ENCODE data around the gene ARHGAP5. TPM values are rescaled to one million over a fixed set of nuclear protein-coding genes. Genes with fewer than 3 reads are reported as not detected.

The ARHGAP5 gene
- total RNA-seq, 1 experiment from 2014 or later: 7.9 TPM

DNA sequence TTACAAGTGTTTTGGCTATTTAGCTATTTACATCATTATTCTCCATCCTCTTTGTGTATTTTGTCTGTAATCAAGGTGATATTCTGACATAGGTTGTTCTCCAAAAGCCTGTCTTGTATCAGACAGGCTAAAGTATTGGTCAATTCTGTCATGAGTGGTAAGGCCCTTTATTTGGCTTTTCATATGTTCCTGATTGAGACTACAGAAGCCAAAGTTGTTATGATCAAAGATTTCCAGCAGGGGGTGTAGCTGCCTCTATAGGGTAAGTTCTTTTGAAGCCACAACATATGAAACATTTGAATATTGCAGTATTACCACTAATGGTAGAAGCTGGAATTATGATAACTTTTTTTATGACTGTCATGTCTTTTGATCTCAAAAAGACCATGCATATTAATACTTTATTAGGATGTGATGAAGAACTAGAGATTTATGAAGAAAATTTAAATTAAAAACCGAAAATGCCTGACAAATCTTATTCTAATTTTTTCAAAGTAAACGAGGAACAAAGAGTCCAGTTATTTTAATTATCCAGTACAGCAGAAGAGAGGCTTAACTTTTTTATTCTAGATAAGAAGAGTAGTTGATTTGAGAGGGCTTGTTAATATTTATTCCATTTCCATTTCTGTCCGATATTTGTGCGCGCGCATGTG lies 3.4 kb upstream of the ARHGAP5 start:
- no peak for DNase-seq
- no peak overlapping the region for H3K4me3 ChIP-seq
- no peaks in the 10 kb centered on the region for H3K36me3 ChIP-seq
- no peaks in the 10 kb centered on the region for H3K9me3 ChIP-seq
- no peaks in the 10 kb centered on the region for H3K27me3 ChIP-seq

DNA sequence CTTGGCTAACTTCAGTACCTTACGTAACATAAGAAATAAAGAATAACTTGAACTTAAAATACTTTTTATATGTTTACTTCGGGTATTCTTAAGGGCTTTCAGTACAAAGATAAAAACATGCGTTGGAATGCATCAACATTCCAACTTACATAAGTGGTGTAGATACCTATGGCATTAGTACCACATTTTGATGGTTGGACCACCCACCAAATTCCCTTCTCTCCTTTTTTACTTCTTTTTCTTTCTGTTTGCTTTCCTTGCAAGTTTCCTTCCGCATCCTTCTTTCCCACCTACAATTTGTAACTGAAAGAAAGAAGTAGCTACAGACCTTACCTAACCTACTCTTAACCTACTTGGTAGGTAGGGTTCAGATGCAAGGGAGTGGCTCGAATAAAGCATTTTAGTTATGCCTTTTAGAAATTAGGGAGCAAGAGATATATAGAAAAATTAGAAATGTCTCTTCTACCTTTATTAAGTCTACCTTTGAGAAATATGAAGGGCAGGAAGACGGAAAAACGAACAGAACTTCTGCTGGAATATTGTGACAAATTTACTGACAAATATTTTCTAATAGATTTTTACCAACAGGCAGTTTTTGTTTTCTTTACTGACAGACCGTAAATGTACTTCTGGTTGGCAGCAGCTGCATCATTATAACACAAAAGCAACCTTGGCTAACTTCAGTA lies 2.1 kb upstream of the ARHGAP5 start:
- peak overlapping the region; percentile 76 for H3K4me3 ChIP-seq
- no peaks in the 10 kb centered on the region for H3K27me3 ChIP-seq
- H3K36me3 ChIP-seq: no peaks in the 10 kb centered on the region
- DNase-seq: no peak
- no peaks in the 10 kb centered on the region for H3K9me3 ChIP-seq

DNA sequence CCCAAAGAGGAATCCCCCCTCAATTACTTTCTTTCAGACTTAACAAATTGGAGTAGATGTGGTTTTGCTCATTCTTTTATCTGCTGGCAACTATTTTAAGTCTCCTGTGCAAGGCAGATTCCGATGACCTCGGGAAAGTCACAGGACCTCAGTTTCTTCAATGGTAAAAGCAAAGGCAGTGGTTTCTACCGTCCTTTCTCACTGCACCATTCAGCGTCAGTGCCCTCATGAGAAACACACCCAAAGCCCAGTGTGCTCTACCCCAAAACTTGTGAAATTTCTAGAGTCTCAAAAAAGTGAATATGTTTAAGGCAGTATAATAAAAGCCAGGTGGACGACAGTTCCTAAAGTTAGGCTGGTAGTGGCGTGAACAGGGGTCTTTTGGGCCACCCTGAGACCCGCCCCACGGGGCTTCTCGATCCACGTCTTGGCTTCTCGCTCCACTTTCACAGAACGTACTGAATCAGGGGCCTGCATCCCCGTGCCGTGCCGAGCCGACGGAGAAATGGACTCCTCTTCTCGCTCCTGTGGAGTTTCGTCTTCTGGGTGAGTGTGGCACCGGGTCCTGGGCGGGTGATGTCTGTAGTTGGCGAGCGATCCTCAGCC lies 1.3 kb upstream of the ARHGAP5 start:
- DNase-seq: no peak

DNA sequence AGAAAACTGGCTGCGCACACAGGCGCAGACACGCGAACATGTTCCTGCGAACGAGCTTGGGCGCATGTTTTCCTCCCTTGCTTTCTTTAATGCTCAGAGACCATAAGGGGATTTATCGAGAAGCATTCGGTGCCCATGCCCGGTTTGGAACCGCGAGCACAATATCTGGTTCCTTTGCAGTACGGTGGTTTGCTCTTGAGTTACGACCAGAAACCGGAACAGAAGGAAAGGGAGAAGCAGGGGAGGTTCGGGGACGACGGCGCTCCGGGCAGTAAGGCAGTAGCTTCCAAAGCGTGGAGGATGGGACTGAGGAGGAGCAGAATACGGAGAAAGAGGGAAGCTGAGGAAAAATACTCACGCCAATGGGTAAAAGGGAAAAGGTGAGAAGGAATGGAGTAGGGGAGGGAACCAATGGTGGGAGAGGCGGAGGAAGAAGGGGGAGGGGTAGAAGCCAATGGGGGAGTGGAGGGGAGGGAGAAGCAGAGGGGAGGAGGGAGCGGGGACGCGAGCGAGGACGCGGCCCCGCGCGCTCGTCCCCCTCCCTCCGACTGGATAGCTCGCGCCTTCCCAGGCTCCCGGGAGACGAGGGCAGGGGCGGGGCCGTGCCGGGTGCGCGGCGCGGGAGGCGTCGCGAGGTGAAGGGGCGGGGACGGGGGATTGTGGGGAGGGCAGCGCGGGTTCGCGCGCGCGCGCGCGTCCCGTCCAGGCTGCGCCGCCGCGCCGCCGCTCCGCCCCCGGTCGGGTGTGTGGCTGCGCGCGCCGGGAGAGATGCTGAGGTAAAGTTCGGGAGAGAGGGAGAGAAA lies 625 bp upstream of the ARHGAP5 start:
- Histone ChIP-seq H3K27me3 (no peaks in the 10 kb centered on the region), H3K9me3 (no peaks in the 10 kb centered on the region), H3K36me3 (no peaks in the 10 kb centered on the region), H3K4me3 (peak overlapping the region; percentile 76)
- DNase-seq: peak; percentile 91

More for the DNA sequence above, 1.3 kb upstream of the ARHGAP5 start:
- Histone ChIP-seq H3K9me3 (no peaks in the 10 kb centered on the region), H3K36me3 (no peaks in the 10 kb centered on the region), H3K27me3 (no peaks in the 10 kb centered on the region), H3K4me3 (peak overlapping the region; percentile 76)

DNA sequence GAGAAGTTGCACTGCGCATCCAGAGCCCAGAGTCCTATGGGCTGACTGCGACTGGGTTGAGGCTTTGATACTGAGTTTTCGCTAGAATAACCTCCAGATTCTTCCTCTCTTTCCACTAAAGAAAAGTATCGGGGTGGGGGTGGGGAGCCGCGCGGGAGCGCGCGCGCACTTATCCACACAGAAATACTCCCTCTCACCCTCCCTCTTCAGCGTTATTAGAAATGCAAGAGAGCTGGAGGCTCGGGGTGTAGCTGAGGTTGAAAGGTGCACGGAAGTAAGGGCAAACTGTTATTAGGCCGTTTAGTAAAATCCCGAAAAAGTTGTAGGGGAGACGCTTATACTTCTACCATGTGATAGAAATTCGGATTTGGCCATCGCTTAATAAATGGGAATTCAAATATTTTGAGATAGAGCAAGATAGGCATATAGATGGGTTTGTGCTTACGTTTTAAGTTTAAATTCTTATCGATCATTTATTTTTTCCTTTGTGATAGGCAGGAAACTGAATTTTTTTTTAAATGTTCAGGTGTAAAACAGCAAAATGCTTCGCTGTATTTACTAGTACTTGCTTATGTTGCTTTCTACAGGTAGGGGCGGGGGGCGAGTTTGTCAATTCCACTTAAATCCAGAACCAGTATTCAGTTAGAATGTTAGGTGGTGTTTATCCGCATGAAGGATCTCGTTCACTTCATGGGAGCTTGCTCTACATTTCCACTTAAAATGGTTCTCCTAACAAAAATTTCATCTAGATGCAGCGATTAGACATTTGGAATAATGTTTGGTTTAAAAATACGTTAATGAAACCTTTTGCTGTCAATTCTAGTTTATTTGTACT lies 1.1 kb downstream of the ARHGAP5 start:
- no peak for DNase-seq
- Histone ChIP-seq H3K4me3 (peak overlapping the region; percentile 76), H3K9me3 (no peaks in the 10 kb centered on the region), H3K27me3 (no peaks in the 10 kb centered on the region), H3K36me3 (no peaks in the 10 kb centered on the region)

DNA sequence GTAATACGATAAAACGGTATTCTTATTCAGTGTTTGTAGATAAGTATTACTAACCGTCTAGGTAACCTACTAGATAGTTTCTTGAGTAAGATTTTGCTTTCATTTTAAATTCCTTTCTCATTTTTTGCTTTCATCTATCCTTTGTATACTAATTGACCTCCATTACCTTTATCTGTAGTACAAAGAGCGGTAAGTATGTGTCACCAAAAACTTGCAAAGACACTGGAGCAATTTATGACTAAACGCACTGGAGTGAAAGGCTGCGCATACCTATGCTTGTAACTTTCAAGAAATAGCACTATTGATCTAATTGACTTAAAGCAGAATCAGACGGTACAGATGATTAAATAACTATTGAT lies 1.7 kb downstream of the ARHGAP5 start:
- H3K9me3 ChIP-seq: no peaks in the 10 kb centered on the region
- H3K4me3 ChIP-seq: peak overlapping the region; percentile 76
- no peaks in the 10 kb centered on the region for H3K36me3 ChIP-seq
- no peaks in the 10 kb centered on the region for H3K27me3 ChIP-seq
- DNase-seq: no peak

DNA sequence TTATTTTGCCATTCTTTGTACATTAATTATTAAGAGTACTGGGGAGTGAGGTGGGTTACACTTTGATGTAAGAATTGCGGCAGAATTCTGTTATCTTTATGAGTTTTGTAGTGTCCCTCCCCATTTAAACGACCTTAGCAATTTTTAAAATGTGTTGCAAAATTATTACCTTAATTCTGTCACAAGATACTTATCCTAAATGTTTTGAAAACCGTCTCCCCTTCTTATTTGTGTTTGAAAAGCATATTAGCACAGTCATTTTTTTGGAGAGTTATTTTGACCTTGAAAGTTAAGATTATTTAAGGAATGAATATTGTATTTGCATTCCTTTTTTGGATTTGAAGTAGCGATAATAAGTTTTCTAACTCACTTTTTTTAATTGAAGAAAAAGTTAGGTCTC lies 2.2 kb downstream of the ARHGAP5 start:
- Histone ChIP-seq H3K9me3 (no peaks in the 10 kb centered on the region), H3K27me3 (no peaks in the 10 kb centered on the region), H3K4me3 (peak overlapping the region; percentile 76; the same call in 1 of the 2 replicates), H3K36me3 (no peaks in the 10 kb centered on the region)
- no peak for DNase-seq

DNA sequence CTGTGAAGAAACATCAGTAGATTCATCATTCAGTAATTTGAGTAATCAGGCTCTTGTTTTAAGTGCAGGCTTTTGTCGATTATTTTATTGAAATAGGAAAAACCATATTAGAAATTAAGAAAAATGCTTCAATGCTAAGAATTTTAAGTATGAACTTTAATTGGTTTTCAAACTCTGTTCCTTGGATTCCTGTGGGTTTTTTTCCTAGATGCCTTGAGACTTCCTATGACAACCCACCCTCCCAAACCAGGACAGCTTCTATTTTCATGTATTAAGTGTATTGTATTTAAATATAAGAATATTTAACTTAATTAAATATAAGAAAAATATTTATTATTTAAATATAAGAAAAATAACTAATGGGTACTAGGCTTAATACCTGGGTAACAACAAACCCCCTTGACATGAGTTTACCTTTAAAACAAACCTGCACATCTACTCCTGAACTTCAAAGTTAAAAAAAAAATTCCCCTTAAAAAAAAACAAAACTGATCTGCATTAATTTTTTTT lies 3.0 kb downstream of the ARHGAP5 start:
- Histone ChIP-seq H3K27me3 (no peaks in the 10 kb centered on the region), H3K9me3 (no peaks in the 10 kb centered on the region), H3K4me3 (no peak overlapping the region), H3K36me3 (no peaks in the 10 kb centered on the region)
- no peak for DNase-seq

DNA sequence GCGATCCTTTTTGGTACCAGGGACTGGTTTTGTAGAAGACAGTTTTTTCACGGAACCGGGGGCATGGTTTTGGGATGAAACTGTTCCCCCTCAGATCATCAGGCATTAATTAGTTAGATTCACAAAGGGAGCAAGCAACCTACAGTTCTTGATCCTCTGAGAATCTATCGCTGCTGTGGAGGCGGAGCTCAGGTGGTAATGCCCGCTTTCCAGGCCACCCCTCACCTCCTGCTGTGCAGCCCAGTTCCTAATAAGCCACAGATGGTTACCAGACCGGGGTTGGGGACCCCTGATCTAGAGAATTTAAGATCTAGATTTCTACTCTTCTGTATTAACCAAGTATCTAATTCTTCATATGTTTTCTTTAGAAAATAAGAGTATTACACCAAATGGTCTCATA lies 4.8 kb downstream of the ARHGAP5 start:
- H3K4me3 ChIP-seq: no peak overlapping the region

DNA sequence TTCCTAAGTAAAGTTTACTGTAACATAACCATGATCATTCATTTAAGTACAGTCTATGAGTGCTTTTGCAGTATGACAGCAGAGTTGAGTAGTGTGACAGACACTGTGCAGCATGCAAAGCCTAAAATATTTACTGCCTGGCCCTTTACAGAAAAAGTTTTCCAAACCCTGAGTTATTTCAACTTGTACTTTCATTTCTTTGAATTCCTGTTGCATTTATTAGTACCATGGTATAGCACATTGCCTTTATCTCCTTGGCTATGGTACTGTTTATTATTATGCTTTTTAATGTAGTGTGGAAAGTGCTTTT lies 6.2 kb downstream of the ARHGAP5 start:
- no peaks in the 10 kb centered on the region for H3K36me3 ChIP-seq
- DNase-seq: no peak
- no peaks in the 10 kb centered on the region for H3K9me3 ChIP-seq
- no peak overlapping the region for H3K4me3 ChIP-seq
- no peaks in the 10 kb centered on the region for H3K27me3 ChIP-seq

More for the DNA sequence above, 4.8 kb downstream of the ARHGAP5 start:
- Histone ChIP-seq H3K9me3 (no peaks in the 10 kb centered on the region), H3K27me3 (no peaks in the 10 kb centered on the region), H3K36me3 (no peaks in the 10 kb centered on the region)
- DNase-seq: no peak

DNA sequence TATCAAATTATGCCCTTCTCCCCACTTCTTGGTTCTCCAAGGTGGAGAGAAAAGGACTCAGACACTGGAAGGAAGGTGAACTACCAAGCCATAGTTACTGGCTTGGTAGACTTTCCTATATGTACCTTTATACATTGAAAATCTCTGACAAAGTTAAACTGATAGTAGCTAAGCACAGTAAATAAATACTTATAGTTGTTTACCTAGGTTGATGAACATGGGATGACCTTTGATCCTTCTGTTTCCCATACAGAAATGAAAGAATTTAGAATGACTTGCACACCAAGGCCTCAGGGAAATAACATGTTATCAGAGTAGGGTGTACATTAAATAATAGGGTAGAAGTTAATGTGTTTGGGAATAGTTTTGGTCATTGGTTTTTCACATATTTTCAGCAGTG lies 6.7 kb downstream of the ARHGAP5 start:
- Histone ChIP-seq H3K9me3 (no peaks in the 10 kb centered on the region), H3K4me3 (no peak overlapping the region), H3K36me3 (no peaks in the 10 kb centered on the region), H3K27me3 (no peaks in the 10 kb centered on the region)
- no peak for DNase-seq

DNA sequence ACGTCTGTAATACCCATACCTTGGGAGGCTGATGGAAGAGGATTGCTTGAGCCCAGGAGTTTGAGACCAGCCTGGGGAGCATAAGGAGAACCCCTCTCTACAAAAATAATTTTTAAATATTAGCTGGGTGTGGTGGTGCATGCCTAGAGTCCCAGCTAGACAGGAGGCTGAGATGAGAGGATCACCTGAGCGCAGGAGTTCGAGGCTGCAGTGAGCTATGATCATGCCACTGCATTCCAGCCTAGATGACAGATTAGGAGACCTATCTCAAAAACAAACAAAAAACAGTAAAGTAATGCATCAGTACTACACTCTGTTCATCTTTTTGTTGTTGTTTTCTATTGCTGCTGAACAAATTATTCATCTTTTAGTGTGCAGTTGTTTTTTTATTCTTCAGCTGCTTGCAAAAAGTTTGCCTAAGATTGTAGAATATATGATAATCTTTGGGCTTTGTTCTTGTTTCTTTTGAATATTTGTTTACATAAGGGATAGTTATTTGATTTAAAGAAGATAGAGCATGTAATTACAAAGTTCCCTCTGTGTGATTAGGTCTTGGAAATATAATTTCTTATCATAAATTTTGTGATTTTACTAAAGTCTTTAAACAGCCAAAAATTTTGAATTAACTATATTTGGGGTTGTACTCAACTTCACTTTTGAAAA lies 8.2 kb downstream of the ARHGAP5 start:
- H3K36me3 ChIP-seq: no peaks in the 10 kb centered on the region; the same call in 1 of the 2 replicates
- H3K27me3 ChIP-seq: no peaks in the 10 kb centered on the region
- no peak overlapping the region for H3K4me3 ChIP-seq
- no peaks in the 10 kb centered on the region for H3K9me3 ChIP-seq
- no peak for DNase-seq

DNA sequence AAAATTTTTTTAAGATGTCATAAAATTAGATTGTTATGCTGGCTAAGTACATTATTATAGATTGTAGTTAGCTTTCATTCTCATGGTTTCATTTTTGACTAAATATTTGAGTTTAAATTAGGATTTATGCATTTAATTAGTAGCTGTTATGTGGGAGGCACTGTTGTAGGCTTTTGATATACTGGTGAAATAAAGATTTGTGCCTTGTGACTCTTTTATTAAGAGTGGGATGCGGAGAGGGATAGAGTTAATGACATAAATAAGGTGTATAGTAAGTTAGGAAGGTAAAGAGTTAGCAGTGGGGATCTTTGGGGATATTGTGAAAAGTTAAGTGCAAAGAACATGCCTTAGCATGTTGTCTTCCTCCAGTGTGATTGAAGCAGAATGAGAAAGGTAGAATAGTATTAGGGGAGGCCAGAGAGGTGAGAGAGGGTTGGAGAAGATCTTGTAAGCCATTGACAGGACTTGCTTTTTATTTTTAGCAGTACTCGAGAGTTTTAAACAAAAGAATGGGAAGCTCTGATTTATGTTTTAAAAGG lies 8.8 kb downstream of the ARHGAP5 start:
- no peak for DNase-seq
- peaks cover 5% of the 10 kb centered on the region for H3K36me3 ChIP-seq
- no peaks in the 10 kb centered on the region for H3K9me3 ChIP-seq
- no peaks in the 10 kb centered on the region for H3K27me3 ChIP-seq
- no peak overlapping the region for H3K4me3 ChIP-seq

DNA sequence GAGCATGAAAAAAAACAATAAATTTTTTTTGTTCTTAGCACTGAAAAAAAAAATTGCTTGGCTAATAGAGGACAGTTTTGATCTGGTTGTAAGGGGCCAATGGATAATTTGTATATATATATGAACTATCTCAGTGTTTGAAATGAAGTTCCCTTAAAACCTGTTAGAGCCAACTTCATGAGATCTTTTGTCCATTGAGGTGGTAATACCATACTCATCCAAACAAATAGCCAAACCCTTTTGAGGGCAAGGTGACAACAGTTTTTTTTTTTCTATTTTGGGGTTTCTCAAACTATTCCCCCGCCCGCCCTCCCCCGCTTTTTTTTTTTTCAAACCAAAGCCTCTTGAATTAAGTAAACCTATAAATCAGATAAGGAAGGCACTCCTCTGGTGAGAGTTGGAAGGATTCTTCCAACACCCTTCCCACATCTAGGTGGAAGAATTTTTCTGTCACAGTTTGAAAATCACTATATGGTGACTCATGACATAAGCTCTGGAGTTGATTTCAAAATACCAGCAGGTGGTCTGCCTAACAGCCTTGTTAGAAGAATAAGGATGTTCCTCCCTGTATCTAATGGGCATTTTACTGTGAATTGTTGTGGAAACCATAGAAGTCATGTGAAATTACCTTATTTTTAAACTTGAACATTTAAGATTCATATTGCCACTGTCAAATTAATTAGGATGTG lies 10.2 kb downstream of the ARHGAP5 start:
- DNase-seq: peak; percentile 8
- no peaks in the 10 kb centered on the region for H3K27me3 ChIP-seq
- H3K36me3 ChIP-seq: peaks cover 9% of the 10 kb centered on the region
- no peak overlapping the region for H3K4me3 ChIP-seq
- H3K9me3 ChIP-seq: no peaks in the 10 kb centered on the region

DNA sequence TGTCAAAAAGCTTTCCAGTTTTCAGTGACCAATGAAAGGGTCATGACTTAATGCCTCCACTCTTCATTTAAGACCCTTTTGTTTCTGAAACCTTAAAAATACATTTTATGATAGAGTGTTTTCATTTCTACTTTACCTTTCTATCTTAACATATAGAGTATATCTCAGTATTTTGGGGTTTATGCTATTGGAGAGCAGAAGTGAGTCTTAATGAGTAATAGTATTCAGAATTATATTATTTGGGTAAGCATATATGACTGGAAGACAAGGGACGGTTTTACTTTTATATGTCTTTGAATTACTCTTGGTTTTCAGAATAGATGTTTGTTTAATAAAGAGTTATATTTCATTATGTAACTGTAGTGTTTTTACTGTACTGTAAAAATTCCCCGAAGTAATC lies 10.8 kb downstream of the ARHGAP5 start:
- no peaks in the 10 kb centered on the region for H3K27me3 ChIP-seq
- H3K9me3 ChIP-seq: no peaks in the 10 kb centered on the region
- no peak overlapping the region for H3K4me3 ChIP-seq
- H3K36me3 ChIP-seq: peaks cover 9% of the 10 kb centered on the region
- no peak for DNase-seq

Measured in MG63 (cell line).